H1 (cell line): ENCODE results near the gene SKIDA1. TPM values are rescaled to one million over a fixed set of nuclear protein-coding genes. Genes with fewer than 3 reads are reported as not detected.

Experiments
- RNF2 ChIP-seq: fragments of 200-900, 300-1000 bp; sonication (generic); IDR thresholded peaks from 2 replicates; pipeline ENCODE4 v1.7.1; 2016; ENCODE audit warnings: borderline replicate concordance, low read depth, mild to moderate bottlenecking, antibody characterized with exemption, low read length; ENCODE audit not compliant: poor library complexity, severe bottlenecking; ENCODE audit errors: missing control alignments
- SIX5 ChIP-seq: IDR thresholded peaks from 2 replicates; pipeline ENCODE4 v1.6.1; 2011; ENCODE audit warnings: mild to moderate bottlenecking, low read depth, low read length
- SP1 ChIP-seq: IDR thresholded peaks from 2 replicates; pipeline ENCODE4 v1.6.1; 2011; ENCODE audit warnings: low read depth, low read length
- polyA plus RNA-seq, 7 experiments: library from polyadenylated mRNA; depleted of rRNA in 3 of 7; stranded (reverse) in 5 of 7; unstranded in 2 of 7; fragments of >200 nt in 5 of 7; fragments of 200-250 nt in 2 of 7; gene quantifications; 1 replicate in 5 of 7; 2 replicates in 1 of 7; 4 replicates in 1 of 7; pipeline versions ENCODE4 v1.2.1 to v1.2.3, GENCODE V29; 2011 to 2013; ENCODE audit warnings: missing spikeins in 2 of 7, mixed read lengths in 2 of 7
- total RNA-seq: library from RNA; stranded (reverse); fragmentation: NEBNext Ultra II Directional; extraction: Animal tissue kit (Norgen Biotek cat#: 25700); gene quantifications from 2 replicates; pipeline ENCODE4 v1.2.1, GENCODE V29; 2021

Gene SKIDA1
- total and polyA plus RNA-seq, 2 of the 8 experiments (the other 6 are each of a cell fraction or from before 2014, with no cell fraction given) = 1.5 to 8.0 TPM

GRCh38 chr10:21505711-21506278, 19.7 kb downstream of the SKIDA1 start (continued):
- no peak for TF ChIP-seq SP1
- no peak for TF ChIP-seq RNF2
- TF ChIP-seq SIX5 = no peak
